Measurements from ENCODE around the gene SEZ6L2. TPM values are rescaled to one million over a fixed set of nuclear protein-coding genes. Genes with fewer than 3 reads are reported as not detected.

Gene SEZ6L2
- total RNA-seq, 1 donor from 2014 or later: 15.7 TPM

- peaks cover 22% of the 10 kb centered on the region for H3K4me1 ChIP-seq
- DNase-seq (ENCODE audit: extremely low spot score in 2 of 2): no peak
- peaks cover 3% of the 10 kb centered on the region for H3K27me3 ChIP-seq
- H3K9me3 ChIP-seq: no peaks in the 10 kb centered on the region
- H3K27ac ChIP-seq: no peak overlapping the region
- H3K36me3 ChIP-seq: no peaks in the 10 kb centered on the region
- intact Hi-C loops (cut with DNase I): no loop called here
- TF ChIP-seq POLR2A (IDR thresholded peaks at IDR 0.05) (no peak), POLR2AphosphoS5 (IDR thresholded peaks at IDR 0.05; ENCODE audit: insufficient read depth in 1 of 2, low read depth in 1 of 2) (no peak), CTCF (IDR thresholded peaks at IDR 0.05) (no peak)
- H3K4me3 ChIP-seq: peak overlapping the region in 1 of 2 donors; percentile 53
Observed at GRCh38 chr16:29900888-29901606, 1.7 kb upstream of the SEZ6L2 start.

- no peaks in the 10 kb centered on the region for H3K36me3 ChIP-seq
- H3K27me3 ChIP-seq: peaks cover 3% of the 10 kb centered on the region
- DNase-seq (ENCODE audit: extremely low spot score in 2 of 2): no peak
- H3K4me1 ChIP-seq: peaks cover 22% of the 10 kb centered on the region
- H3K4me3 ChIP-seq: peak within 1 kb of the TSS; percentile 53 to 64
- no peak for TF ChIP-seq POLR2AphosphoS5 (IDR thresholded peaks at IDR 0.05; ENCODE audit: insufficient read depth in 1 of 2, low read depth in 1 of 2)
- no peak for TF ChIP-seq CTCF (IDR thresholded peaks at IDR 0.05)
- no peak for TF ChIP-seq POLR2A (IDR thresholded peaks at IDR 0.05)
- intact Hi-C loops (cut with DNase I): no loop called here
- no peak within 1 kb of the TSS for H3K27ac ChIP-seq
- no peaks in the 10 kb centered on the region for H3K9me3 ChIP-seq
Observed at GRCh38 chr16:29900102-29900887, 945 bp upstream of the SEZ6L2 start, which contains the start of gene ASPHD1. Gene ASPHD1 (plus strand): TSS chr16:29900488. CDS start chr16:29900972, 484 bp downstream.

GRCh38 chr16:29898804-29899515 lies 390 bp downstream of the SEZ6L2 start:
- no peak for TF ChIP-seq CTCF (IDR thresholded peaks at IDR 0.05)
- peaks cover 3% of the 10 kb centered on the region for H3K27me3 ChIP-seq
- no peaks in the 10 kb centered on the region for H3K9me3 ChIP-seq
- H3K4me3 ChIP-seq: peak overlapping the region in 1 of 2 donors; percentile 64
- intact Hi-C loops (cut with DNase I): no loop called here
- no peak for DNase-seq (ENCODE audit: extremely low spot score in 2 of 2)
- H3K4me1 ChIP-seq: peaks cover 22% of the 10 kb centered on the region
- no peaks in the 10 kb centered on the region for H3K36me3 ChIP-seq
- H3K27ac ChIP-seq: no peak overlapping the region

- intact Hi-C loops (cut with DNase I): no loop called here
- Histone ChIP-seq H3K36me3 (no peaks in the 10 kb centered on the region), H3K4me1 (peaks cover 22% of the 10 kb centered on the region), H3K27me3 (peaks cover 3% of the 10 kb centered on the region), H3K4me3 (no peak overlapping the region), H3K27ac (no peak overlapping the region), H3K9me3 (no peaks in the 10 kb centered on the region)
- no peak for DNase-seq (ENCODE audit: extremely low spot score in 2 of 2)
- TF ChIP-seq CTCF (IDR thresholded peaks at IDR 0.05) (no peak), POLR2A (IDR thresholded peaks at IDR 0.05) (no peak), POLR2AphosphoS5 (IDR thresholded peaks at IDR 0.05; ENCODE audit: insufficient read depth in 1 of 2, low read depth in 1 of 2) (no peak)
Observed at GRCh38 chr16:29898135-29898803, 1.1 kb downstream of the SEZ6L2 start.

Measured in vagina (tissue), 2 donors.